Left ventricle myocardium inferior (tissue), 1 donor: ENCODE data around the gene FBXO48. TPM values are rescaled to one million over a fixed set of nuclear protein-coding genes. Genes with fewer than 3 reads are reported as not detected.
"Not testable (repeated sequence)": the region's sequence is repeated elsewhere in the genome, so short reads cannot be mapped to it uniquely, and the experiment has no call there.

Experiments
- DNase-seq: peaks from one replicate; pipeline ENCODE4 v3.0.0-alpha.2; 2020
- H3K27ac ChIP-seq: fragments of 200-600 bp; replicated peaks from 2 replicates; pipeline ENCODE4 v1.8.0; 2021
- H3K27me3 ChIP-seq: fragments of 200-600 bp; 2 replicates; pipeline ENCODE4 v1.8.0; 2021; ENCODE audit warnings: low read depth
- H3K36me3 ChIP-seq: fragments of 200-600 bp; 2 replicates; pipeline ENCODE4 v1.8.0; 2021
- H3K4me1 ChIP-seq: fragments of 200-600 bp; 2 replicates; pipeline ENCODE4 v1.8.0; 2021
- H3K4me3 ChIP-seq: fragments of 200-600 bp; 2 replicates; pipeline ENCODE4 v1.8.0; 2021; ENCODE audit warnings: mild to moderate bottlenecking, moderate library complexity
- H3K9me3 ChIP-seq: fragments of 200-600 bp; replicated peaks from 2 replicates; pipeline ENCODE4 v1.8.0; 2021
- CTCF ChIP-seq: fragments of 200-600 bp; IDR thresholded peaks from 2 replicates; pipeline ENCODE4 v1.8.0; 2021; ENCODE audit warnings: antibody characterized with exemption, mild to moderate bottlenecking, borderline replicate concordance
- intact Hi-C: fragments of 100-400 bp; cut with micrococcal nuclease; formaldehyde crosslinking; loops from one replicate; pipeline ENCODE4 v1.11.0; 2022
- total RNA-seq: library from RNA; stranded (reverse); fragmentation: NEBNext Ultra II Directional; extraction: Animal tissue kit (Norgen Biotek cat#: 25700); gene quantifications from one replicate; pipeline ENCODE4 v1.2.1, GENCODE V29; 2021
- donor health status: DM: no; HTN: yes; CAD: no; lungs with severe emphysema.

Gene FBXO48
- total RNA-seq, 1 donor from 2014 or later = 1.0 TPM

- TF ChIP-seq CTCF = no peak
- no peak overlapping the region for H3K27ac ChIP-seq
- H3K27me3 ChIP-seq = no peaks in the 10 kb centered on the region
- DNase-seq = no peak
- H3K4me1 ChIP-seq = no peaks in the 10 kb centered on the region
- no peak overlapping the region for H3K4me3 ChIP-seq
- no peaks in the 10 kb centered on the region for H3K9me3 ChIP-seq
- intact Hi-C loops = no loop called here
- H3K36me3 ChIP-seq = no peaks in the 10 kb centered on the region
Measured at GRCh38 chr2:68454719-68455118, 12.4 kb downstream of the FBXO48 start.

- Histone ChIP-seq H3K36me3 (no peaks in the 10 kb centered on the region), H3K9me3 (peaks cover 6% of the 10 kb centered on the region), H3K27ac (no peak overlapping the region), H3K27me3 (no peaks in the 10 kb centered on the region), H3K4me3 (no peak overlapping the region), H3K4me1 (no peaks in the 10 kb centered on the region)
- intact Hi-C loops = no loop called here
- no peak for TF ChIP-seq CTCF
- DNase-seq = no peak
Measured at GRCh38 chr2:68453761-68454360, 13.2 kb downstream of the FBXO48 start.

- intact Hi-C loops = no loop called here
- Histone ChIP-seq H3K4me3 (no peak overlapping the region), H3K36me3 (no peaks in the 10 kb centered on the region), H3K4me1 (no peaks in the 10 kb centered on the region), H3K9me3 (peaks cover 21% of the 10 kb centered on the region), H3K27ac (no peak overlapping the region), H3K27me3 (no peaks in the 10 kb centered on the region)
- TF ChIP-seq CTCF = no peak
- no peak for DNase-seq
Measured at GRCh38 chr2:68452158-68452900, 14.8 kb downstream of the FBXO48 start.

- no peak for TF ChIP-seq CTCF
- H3K4me1 ChIP-seq = no peaks in the 10 kb centered on the region
- intact Hi-C loops = loop anchor here (10.0 kb wide), 1 partner anchor 324 kb away; no protein-coding TSS in a partner anchor
- no peaks in the 10 kb centered on the region for H3K27me3 ChIP-seq
- no peaks in the 10 kb centered on the region for H3K36me3 ChIP-seq
- H3K9me3 ChIP-seq = peaks cover 26% of the 10 kb centered on the region
- DNase-seq = no peak
- H3K4me3 ChIP-seq = no peak overlapping the region
- H3K27ac ChIP-seq = no peak overlapping the region
Measured at GRCh38 chr2:68448671-68449653, 18.1 kb downstream of the FBXO48 start.

- H3K27me3 ChIP-seq = no peaks in the 10 kb centered on the region
- intact Hi-C loops = loop anchor here (10.0 kb wide), 1 partner anchor 322 kb away; no protein-coding TSS in a partner anchor
- DNase-seq = no peak
- H3K4me3 ChIP-seq = no peak overlapping the region
- no peak overlapping the region for H3K27ac ChIP-seq
- no peak for TF ChIP-seq CTCF
- no peaks in the 10 kb centered on the region for H3K4me1 ChIP-seq
- no peaks in the 10 kb centered on the region for H3K36me3 ChIP-seq
- H3K9me3 ChIP-seq = peaks cover 26% of the 10 kb centered on the region
Measured at GRCh38 chr2:68447118-68447517, 20.0 kb downstream of the FBXO48 start.

- intact Hi-C loops = loop anchor here (10.0 kb wide), 1 partner anchor 322 kb away; no protein-coding TSS in a partner anchor
- not testable (repeated sequence) for DNase-seq, H3K27me3 ChIP-seq, H3K4me1 ChIP-seq, H3K4me3 ChIP-seq, H3K27ac ChIP-seq, H3K36me3 ChIP-seq
- H3K9me3 ChIP-seq = peaks cover 26% of the 10 kb centered on the region
Measured at GRCh38 chr2:68446425-68446824, 20.7 kb downstream of the FBXO48 start.
